K562 (cell line): ENCODE data around the gene PLEKHM3. TPM values are rescaled to one million over a fixed set of nuclear protein-coding genes. Genes with fewer than 3 reads are reported as not detected.

Experiments
- ATF3 ChIP-seq, 2 experiments: fragments of 450-650 bp in 1 of 2; sonication (generic) in 1 of 2; formaldehyde crosslinking in 1 of 2; IDR thresholded peaks in 1 of 2; conservative IDR thresholded peaks in 1 of 2; 2 replicates each; pipeline versions ENCODE4 v1.6.1 to v1.8.1; 2016 to 2023; ENCODE audit warnings: mild to moderate bottlenecking in 2 of 2, moderate library complexity in 2 of 2, inconsistent platforms in 1 of 2, missing genetic modification reagents in 1 of 2
- CUX1 ChIP-seq: fragments of 200-800 bp; sonication (Bioruptor generic); IDR thresholded peaks from 2 replicates; pipeline ENCODE4 v1.6.1; 2016; ENCODE audit warnings: missing genetic modification characterization, missing compliant biosample characterization
- PKNOX1 ChIP-seq: fragments of 450-650 bp; IDR thresholded peaks from 2 replicates; pipeline ENCODE4 v1.6.1; 2016
- RERE ChIP-seq: sonication (generic); formaldehyde crosslinking; IDR thresholded peaks from 2 replicates; pipeline ENCODE4 v1.8.0; 2023; ENCODE audit warnings: missing genetic modification reagents, mild to moderate bottlenecking, borderline replicate concordance
- SMAD4 ChIP-seq: fragments of 250-450 bp; sonication (Bioruptor Pico); conservative IDR thresholded peaks from 2 replicates; pipeline ENCODE4 v1.8.0; 2021; ENCODE audit warnings: inconsistent platforms, mild to moderate bottlenecking, moderate library complexity
- TAF1 ChIP-seq: IDR thresholded peaks from 2 replicates; pipeline ENCODE4 v1.6.1; 2011; ENCODE audit warnings: mild to moderate bottlenecking, low read length, moderate library complexity; ENCODE audit not compliant: insufficient read depth, control insufficient read depth, severe bottlenecking; ENCODE audit errors: extremely low read depth
- VEZF1 ChIP-seq: fragments of 200-800 bp; sonication (Bioruptor generic); IDR thresholded peaks from 2 replicates; pipeline ENCODE4 v1.6.1; 2017; ENCODE audit warnings: missing genetic modification characterization, missing compliant biosample characterization
- ZNF639 ChIP-seq, 2 experiments: fragments of 200-800 bp in 1 of 2; sonication (Bioruptor generic) in 1 of 2; sonication (generic) in 1 of 2; formaldehyde crosslinking in 1 of 2; IDR thresholded peaks in 1 of 2; conservative IDR thresholded peaks in 1 of 2; 2 replicates each; pipeline versions ENCODE4 v1.5.0 to v1.6.1; 2016 to 2020; ENCODE audit warnings: missing compliant biosample characterization in 1 of 2, missing genetic modification characterization in 1 of 2, missing genetic modification reagents in 1 of 2
- polyA plus RNA-seq, 8 experiments: library from polyadenylated mRNA; depleted of rRNA in 4 of 8; stranded (reverse) in 5 of 8; unstranded in 3 of 8; fragments of >200 nt; fragmentation: Nextera tagmentation in 2 of 8; fragmentation: Illumina TruSeq in 1 of 8; extraction: Ambion mirVana in 2 of 8; extraction: Trizol in 1 of 8; gene quantifications; 2 replicates each; pipeline versions ENCODE4 v1.2.1 to v1.2.3, GENCODE V29; 2011 to 2014; ENCODE audit warnings: inconsistent platforms in 1 of 8, missing spikeins in 1 of 8
- total RNA-seq, 7 experiments: library from RNA; depleted of rRNA in 6 of 7; stranded (reverse); fragments of >200 nt in 6 of 7; fragmentation: Illumina TruSeq in 2 of 7; extraction: Trizol in 2 of 7; gene quantifications; 2 replicates each; pipeline versions ENCODE4 v1.2.1 to v1.2.3, GENCODE V29; 2011 to 2021; ENCODE audit warnings: low replicate concordance in 1 of 7

PLEKHM3 gene
- total and polyA plus RNA-seq, 9 of the 15 experiments (the other 6 are each of a cell fraction or from before 2014, with no cell fraction given): 0.24 to 1.6 (median 1.0) TPM

- TF ChIP-seq SMAD4 (CRISPR knock-in tag) (peak; percentile 32; the same call in 1 of the 2 replicates), ATF3 (IDR thresholded peaks at IDR 0.05) (peak; percentile 73), ATF3 (CRISPR knock-in tag; conservative IDR thresholded peaks at IDR 0.05) (no peak), ZNF639 (CRISPR knock-in tag; conservative IDR thresholded peaks at IDR 0.05 in 1 of 2, IDR thresholded peaks at IDR 0.05 in 1 of 2) (peak in 1 of 2 experiments; percentile 78; a peak in 1 of 4 replicates), RERE (CRISPR knock-in tag) (no peak), VEZF1 (CRISPR knock-in tag) (peak; percentile 90), PKNOX1 (peak; percentile 81), CUX1 (CRISPR knock-in tag) (no peak; the same call in 1 of the 2 replicates), TAF1 (peak; percentile 42)
Observed at GRCh38 chr2:207792244-207792785, 233.0 kb downstream of the PLEKHM3 start (continued).
